Measurements from ENCODE around the gene PAM16.
"Not testable (repeated sequence)": the region's sequence is repeated elsewhere in the genome, so short reads cannot be mapped to it uniquely, and the experiment has no call there.

The PAM16 gene

DNA sequence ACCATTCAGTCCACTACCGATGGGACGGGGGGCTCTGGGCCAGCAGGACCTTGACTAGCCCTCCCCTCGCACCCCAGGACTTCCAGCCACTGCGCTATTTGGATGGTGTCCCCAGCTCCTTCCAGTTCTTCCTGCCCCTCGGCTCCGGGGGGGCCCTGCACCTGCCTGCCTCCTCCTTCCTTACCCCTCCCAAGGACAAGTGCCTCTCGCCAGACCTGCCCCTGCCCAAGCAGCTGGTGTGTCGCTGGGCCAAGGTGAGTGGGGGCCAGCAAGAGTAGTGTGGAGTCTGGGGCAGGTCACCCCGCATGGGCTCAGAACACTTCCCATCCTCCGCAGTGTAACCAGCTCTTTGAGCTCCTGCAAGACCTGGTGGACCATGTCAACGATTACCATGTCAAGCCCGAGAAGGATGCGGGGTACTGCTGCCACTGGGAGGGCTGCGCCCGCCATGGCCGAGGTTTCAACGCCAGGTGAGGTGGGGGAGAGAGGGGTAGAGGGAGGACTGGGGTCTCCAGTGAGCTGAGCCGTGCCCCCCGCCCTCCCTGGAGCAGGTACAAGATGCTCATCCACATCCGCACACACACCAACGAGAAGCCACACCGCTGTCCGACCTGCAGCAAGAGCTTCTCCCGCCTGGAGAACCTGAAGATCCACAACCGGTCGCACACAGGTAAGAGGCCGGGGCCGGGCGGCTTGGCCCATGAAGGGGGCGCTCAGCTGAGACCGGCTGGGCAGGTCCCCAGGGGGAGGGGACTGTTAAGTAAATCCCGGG lies 16.2 kb downstream of the PAM16 start:
- no peaks in the 10 kb centered on the region for H3K9me3 ChIP-seq (replicated peaks; ENCODE audit: low read length)
- no peak overlapping the region for H3K9ac ChIP-seq (ENCODE audit: low read depth, low read length)
- no peak overlapping the region for H3K4me3 ChIP-seq (ENCODE audit: low read length)
- H3K36me3 ChIP-seq (ENCODE audit: insufficient read depth, low read length): peaks cover 56% of the 10 kb centered on the region
- no peak overlapping the region for H3K4me2 ChIP-seq (ENCODE audit: low read length)
- no peaks in the 10 kb centered on the region for H3K4me1 ChIP-seq (ENCODE audit: control insufficient read depth, insufficient read depth, low read length)
- no peaks in the 10 kb centered on the region for H3K27me3 ChIP-seq (ENCODE audit: control insufficient read depth, insufficient read depth, low read length)

DNA sequence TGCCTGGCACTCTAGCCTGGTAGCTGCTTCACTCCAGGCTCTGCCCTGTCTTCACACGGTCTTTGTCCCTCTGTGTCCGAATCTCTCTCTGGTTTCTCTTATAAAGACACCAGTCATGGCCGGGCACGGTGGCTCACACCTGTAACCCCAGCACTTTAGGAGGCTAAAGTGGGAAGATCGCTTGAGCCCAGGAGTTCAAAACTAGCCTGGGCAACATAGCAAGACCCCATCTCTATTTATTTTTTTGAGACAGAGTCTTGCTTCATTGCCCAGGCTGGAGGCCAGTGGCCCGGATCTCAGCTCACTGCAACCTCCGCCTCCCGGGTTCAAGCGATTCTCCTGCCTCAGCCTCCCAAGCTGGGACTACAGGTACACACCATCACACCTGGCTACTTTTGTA lies 17.4 kb downstream of the PAM16 start:
- not testable (repeated sequence) for H3K4me2 ChIP-seq (ENCODE audit: low read length); H3K27me3 ChIP-seq (ENCODE audit: control insufficient read depth, insufficient read depth, low read length); H3K9me3 ChIP-seq (replicated peaks; ENCODE audit: low read length); H3K9ac ChIP-seq (ENCODE audit: low read depth, low read length); H3K4me3 ChIP-seq (ENCODE audit: low read length); H3K4me1 ChIP-seq (ENCODE audit: control insufficient read depth, insufficient read depth, low read length)
- H3K36me3 ChIP-seq (ENCODE audit: insufficient read depth, low read length): peaks cover 45% of the 10 kb centered on the region

DNA sequence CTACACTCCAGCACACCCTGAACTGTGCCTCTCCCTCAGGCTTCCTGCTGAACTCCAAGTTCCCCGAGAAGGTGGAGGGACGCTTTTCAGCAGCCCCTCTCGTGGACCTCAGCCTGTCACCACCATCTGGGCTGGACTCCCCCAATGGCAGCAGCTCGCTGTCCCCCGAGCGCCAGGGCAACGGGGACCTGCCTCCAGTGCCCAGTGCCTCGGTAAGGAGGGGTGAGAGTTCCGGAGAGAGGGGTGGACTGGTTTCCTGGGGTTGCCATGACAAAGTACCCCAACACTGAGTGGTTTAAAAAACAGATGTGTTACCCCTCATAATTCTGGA lies 17.8 kb downstream of the PAM16 start:
- Histone ChIP-seq H3K9me3 (replicated peaks; ENCODE audit: low read length) (no peaks in the 10 kb centered on the region), H3K36me3 (ENCODE audit: insufficient read depth, low read length) (peaks cover 40% of the 10 kb centered on the region), H3K9ac (ENCODE audit: low read depth, low read length) (no peak overlapping the region), H3K4me2 (ENCODE audit: low read length) (no peak overlapping the region), H3K4me3 (ENCODE audit: low read length) (no peak overlapping the region), H3K27me3 (ENCODE audit: control insufficient read depth, insufficient read depth, low read length) (no peaks in the 10 kb centered on the region), H3K4me1 (ENCODE audit: control insufficient read depth, insufficient read depth, low read length) (peaks cover 6% of the 10 kb centered on the region)

DNA sequence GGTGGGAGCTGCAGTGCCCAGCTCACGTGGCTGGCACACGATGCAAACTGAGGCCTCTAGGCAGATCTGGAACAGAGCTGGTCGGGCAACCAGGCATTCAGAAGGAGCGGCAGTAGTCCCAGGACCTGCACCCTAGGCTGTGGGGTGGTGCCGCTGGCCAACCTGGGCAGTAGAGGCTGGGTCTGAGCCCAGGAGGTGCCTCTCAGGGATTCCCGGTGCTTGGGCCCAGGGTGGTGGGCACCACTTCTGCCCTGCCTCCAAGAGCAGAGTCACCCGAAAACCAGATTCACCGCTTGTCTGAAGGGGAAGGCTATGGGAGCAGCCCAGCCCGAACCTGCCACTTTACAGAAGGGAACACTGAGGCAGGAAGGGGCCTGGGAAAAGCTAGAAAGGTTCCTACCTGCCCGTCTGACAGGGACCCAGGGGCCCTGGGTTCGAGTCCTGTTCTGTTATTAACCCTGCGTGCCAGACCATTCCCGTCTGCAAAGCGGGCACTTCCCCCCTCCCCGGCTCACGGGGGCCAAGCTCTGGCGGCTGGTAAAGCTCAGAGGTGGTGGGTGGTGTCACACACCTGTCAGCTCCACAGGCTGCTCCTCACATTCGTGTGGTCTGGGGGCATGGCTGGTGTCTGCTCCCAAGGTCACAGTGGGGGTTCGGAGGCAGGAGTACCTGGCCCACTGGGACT lies 18.4 kb downstream of the PAM16 start:
- H3K27me3 ChIP-seq (ENCODE audit: control insufficient read depth, insufficient read depth, low read length): no peaks in the 10 kb centered on the region
- H3K4me1 ChIP-seq (ENCODE audit: control insufficient read depth, insufficient read depth, low read length): peaks cover 11% of the 10 kb centered on the region
- H3K4me2 ChIP-seq (ENCODE audit: low read length): no peak overlapping the region
- no peaks in the 10 kb centered on the region for H3K9me3 ChIP-seq (replicated peaks; ENCODE audit: low read length)
- no peak overlapping the region for H3K4me3 ChIP-seq (ENCODE audit: low read length)
- no peak overlapping the region for H3K9ac ChIP-seq (ENCODE audit: low read depth, low read length)
- H3K36me3 ChIP-seq (ENCODE audit: insufficient read depth, low read length): peaks cover 36% of the 10 kb centered on the region

DNA sequence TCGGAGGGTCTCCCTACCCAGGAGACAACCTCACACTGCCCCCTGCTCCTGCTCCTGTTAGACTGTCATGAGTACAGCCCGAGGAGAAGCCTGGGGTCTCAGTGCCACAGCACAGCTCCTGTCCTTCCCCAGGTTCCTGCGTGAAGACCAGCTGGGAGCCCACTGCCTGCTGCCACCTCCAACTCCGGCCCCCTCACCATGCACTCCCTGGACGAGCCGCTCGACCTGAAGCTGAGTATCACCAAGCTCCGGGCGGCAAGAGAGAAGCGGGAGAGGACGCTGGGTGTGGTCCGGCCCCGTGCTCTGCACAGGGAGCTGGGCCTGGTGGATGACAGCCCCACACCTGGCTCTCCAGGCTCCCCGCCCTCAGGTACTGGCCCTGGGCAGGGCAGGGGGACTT lies 19.0 kb downstream of the PAM16 start:
- H3K4me1 ChIP-seq (ENCODE audit: control insufficient read depth, insufficient read depth, low read length): peaks cover 15% of the 10 kb centered on the region
- H3K9ac ChIP-seq (ENCODE audit: low read depth, low read length): no peak overlapping the region
- no peaks in the 10 kb centered on the region for H3K27me3 ChIP-seq (ENCODE audit: control insufficient read depth, insufficient read depth, low read length)
- no peak overlapping the region for H3K4me3 ChIP-seq (ENCODE audit: low read length)
- no peak overlapping the region for H3K4me2 ChIP-seq (ENCODE audit: low read length)
- H3K36me3 ChIP-seq (ENCODE audit: insufficient read depth, low read length): peaks cover 30% of the 10 kb centered on the region
- H3K9me3 ChIP-seq (replicated peaks; ENCODE audit: low read length): no peaks in the 10 kb centered on the region

DNA sequence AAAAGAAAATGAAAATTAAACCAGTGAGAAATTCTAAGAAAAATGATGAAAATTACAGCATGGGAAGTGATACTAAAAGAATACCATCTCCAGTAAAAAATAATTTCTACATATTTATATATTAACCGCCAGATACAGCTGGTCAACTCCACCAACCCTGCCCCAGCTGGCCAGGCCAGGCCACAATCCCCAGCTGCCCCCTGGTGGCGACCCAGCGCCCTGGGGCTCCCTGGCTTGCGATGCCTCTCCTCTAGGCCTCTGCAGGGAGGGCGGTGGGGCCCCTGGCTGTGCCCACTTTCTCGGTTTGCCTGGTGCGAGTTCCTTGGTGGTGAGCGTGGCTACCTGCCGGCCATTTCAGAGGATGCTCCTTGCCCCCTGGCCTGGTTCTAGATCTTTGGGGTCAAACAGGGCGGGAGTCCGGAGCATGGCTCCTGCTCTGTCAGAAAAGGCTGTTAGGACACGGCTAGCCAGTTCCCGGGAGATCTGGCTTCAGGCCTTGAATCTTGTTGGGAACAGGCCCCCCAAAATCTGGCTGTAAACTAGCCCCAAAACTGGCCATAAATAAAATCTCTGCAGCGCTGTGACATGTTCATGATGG lies 20.7 kb downstream of the PAM16 start:
- Histone ChIP-seq H3K9me3 (replicated peaks; ENCODE audit: low read length) (no peaks in the 10 kb centered on the region), H3K36me3 (ENCODE audit: insufficient read depth, low read length) (peaks cover 22% of the 10 kb centered on the region), H3K27me3 (ENCODE audit: control insufficient read depth, insufficient read depth, low read length) (no peaks in the 10 kb centered on the region), H3K4me1 (ENCODE audit: control insufficient read depth, insufficient read depth, low read length) (peaks cover 18% of the 10 kb centered on the region), H3K4me2 (ENCODE audit: low read length) (no peak overlapping the region), H3K9ac (ENCODE audit: low read depth, low read length) (no peak overlapping the region), H3K4me3 (ENCODE audit: low read length) (no peak overlapping the region)

DNA sequence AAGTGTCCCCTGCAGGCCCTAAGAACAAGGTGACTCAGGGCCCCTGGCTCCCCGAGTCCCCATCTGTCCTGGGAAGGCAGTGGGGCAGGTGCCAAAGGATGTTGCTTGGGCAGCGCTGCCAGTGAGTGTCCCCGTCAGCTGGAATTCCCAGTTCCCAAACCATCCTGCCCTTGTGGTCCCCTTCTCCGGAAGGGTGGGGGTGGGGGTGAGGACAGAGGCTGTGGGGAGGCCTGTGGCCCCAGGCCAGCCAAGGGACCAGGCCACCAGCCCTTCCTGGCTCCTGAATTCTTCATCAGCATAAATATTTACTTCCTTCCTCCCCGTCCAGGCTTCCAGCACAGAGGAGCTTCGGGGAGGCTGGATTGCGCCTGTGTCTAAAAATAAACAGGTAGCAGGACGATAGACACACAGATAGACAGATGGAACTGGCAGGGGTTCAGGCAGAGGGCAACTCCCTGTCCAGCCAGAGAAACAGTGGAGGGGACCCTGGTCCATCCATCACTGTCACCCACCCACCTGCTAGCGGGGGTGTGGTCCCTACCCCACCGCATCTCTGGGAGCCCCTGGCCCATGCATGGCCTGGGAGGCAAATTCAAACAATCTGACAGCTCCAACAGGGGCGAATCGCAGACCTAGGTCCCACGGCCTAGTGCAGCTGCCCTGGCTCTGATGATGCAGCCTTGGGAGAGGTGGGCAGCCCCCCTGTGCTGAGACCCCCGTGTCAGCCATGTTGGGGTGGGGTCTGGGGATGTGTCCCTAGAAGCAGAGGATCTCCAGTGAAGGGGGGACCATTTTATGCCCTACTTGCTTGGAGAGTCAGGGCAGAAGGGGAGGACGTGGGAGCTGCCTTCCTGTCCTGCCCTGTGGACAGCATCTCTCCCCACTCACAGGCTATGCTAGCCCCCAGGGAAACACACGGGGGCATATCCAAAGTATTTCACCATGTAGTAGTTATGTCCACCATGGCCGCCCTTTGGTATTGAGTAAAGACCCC lies 22.0 kb downstream of the PAM16 start:
- H3K9ac ChIP-seq (ENCODE audit: low read depth, low read length): peak overlapping the region; percentile 49
- no peak overlapping the region for H3K4me3 ChIP-seq (ENCODE audit: low read length)
- H3K9me3 ChIP-seq (replicated peaks; ENCODE audit: low read length): no peaks in the 10 kb centered on the region
- peaks cover 13% of the 10 kb centered on the region for H3K36me3 ChIP-seq (ENCODE audit: insufficient read depth, low read length)
- H3K4me2 ChIP-seq (ENCODE audit: low read length): peak overlapping the region; percentile 93
- H3K4me1 ChIP-seq (ENCODE audit: control insufficient read depth, insufficient read depth, low read length): peaks cover 26% of the 10 kb centered on the region
- H3K27me3 ChIP-seq (ENCODE audit: control insufficient read depth, insufficient read depth, low read length): no peaks in the 10 kb centered on the region

DNA sequence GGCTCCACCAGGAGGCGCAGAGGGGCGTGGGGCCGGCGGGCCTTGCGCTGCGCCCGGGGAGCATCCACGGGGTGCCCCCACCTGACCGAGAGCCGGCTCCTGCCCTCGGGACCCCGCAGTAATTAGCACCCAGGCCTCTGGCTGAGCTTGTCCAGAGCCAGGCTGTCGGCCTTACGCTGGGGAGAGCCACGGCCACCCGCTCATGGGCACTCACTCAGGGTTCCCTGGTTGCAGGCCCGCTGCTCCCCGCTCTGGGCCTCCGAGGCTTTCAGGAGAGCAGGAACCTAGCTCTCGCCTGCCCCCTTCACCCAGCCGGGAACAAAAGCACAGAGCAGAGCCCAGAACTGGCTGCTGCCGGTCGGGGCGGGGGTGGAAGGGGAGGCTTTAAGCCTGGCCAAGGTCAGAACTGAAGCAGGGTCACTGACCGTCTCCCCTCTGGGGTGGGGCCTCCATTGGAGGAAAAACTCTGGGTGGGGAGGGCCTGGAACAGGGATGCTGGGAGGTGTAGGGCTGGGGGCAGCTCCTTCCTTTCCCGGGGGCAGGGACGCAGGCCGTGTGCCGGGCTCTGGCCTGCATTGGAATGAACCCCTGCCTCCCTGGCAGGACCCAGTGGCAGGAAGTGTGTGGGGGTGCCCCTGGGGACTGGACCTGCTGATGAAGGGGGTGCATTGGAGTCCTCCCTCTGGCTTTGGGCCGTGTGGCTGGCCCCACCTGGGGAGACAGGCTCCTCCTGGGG lies 22.9 kb downstream of the PAM16 start:
- Histone ChIP-seq H3K9ac (ENCODE audit: low read depth, low read length) (peak overlapping the region; percentile 49), H3K4me1 (ENCODE audit: control insufficient read depth, insufficient read depth, low read length) (peaks cover 34% of the 10 kb centered on the region), H3K9me3 (replicated peaks; ENCODE audit: low read length) (no peaks in the 10 kb centered on the region)

DNA sequence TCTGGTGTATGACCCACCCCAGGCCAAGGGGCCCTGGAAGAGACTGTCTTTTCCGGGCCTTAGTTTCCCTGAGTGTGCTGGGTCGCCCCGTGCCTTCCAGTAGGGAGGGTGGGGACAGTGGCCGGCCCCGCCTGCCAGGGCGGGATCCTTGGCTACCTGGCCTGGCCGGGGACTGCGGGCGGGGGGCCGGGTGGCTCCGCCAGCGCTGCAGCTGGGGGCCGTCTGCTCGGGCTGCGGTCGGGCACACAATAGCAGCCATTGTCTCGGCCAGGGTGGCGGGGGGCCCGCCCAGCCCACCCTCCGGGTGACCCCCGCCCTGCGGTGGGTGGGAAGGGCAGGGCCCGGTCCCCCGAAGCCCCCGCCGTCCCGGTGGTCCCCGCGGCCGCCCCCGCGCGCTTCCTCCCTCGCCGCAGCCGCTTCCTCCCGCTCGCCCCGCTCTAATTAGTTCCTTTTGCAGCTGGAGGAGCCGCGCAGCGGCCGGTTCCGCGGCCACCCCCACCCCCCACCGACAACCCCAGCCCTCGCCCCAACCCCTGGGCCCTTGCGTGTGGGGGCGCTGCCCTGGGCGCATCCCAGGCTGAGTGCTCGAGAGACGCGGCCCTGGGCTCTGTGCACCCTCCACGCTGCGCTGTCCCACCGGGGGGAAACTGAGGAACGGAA lies 23.6 kb downstream of the PAM16 start:
- Histone ChIP-seq H3K4me1 (ENCODE audit: control insufficient read depth, insufficient read depth, low read length) (peaks cover 34% of the 10 kb centered on the region), H3K4me2 (ENCODE audit: low read length) (peak overlapping the region; percentile 93), H3K27me3 (ENCODE audit: control insufficient read depth, insufficient read depth, low read length) (no peaks in the 10 kb centered on the region), H3K9ac (ENCODE audit: low read depth, low read length) (peak overlapping the region; percentile 49), H3K9me3 (replicated peaks; ENCODE audit: low read length) (no peaks in the 10 kb centered on the region), H3K36me3 (ENCODE audit: insufficient read depth, low read length) (peaks cover 4% of the 10 kb centered on the region), H3K4me3 (ENCODE audit: low read length) (peak overlapping the region; percentile 68)

More for the DNA sequence above, 22.9 kb downstream of the PAM16 start:
- Histone ChIP-seq H3K4me2 (ENCODE audit: low read length) (peak overlapping the region; percentile 93), H3K27me3 (ENCODE audit: control insufficient read depth, insufficient read depth, low read length) (no peaks in the 10 kb centered on the region), H3K36me3 (ENCODE audit: insufficient read depth, low read length) (peaks cover 8% of the 10 kb centered on the region), H3K4me3 (ENCODE audit: low read length) (peak overlapping the region; percentile 68)

DNA sequence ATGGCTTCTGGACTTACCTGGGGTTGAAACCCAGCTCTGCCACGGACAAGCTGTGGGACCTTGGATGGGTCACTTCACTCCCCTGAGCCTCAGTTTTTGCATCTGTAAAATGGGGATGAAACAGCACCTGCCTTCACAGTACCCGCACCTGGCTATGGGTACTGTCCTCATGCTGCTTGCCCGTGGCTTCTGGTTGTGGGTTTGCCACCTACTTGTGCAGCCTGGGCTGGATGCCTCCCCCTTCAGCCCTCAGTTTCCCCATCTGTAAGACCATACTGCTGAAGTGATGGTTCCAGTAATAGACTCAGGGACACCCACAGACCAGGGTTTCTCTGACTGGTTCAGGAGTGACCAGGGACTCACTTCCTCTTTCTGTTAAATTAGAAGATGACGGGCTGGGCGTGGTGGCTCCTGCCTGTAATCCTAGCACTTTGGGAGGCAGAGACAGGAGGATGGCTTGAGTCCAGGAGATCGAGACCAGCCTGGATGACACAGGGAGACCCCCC lies 25.8 kb downstream of the PAM16 start:
- no peak overlapping the region for H3K4me2 ChIP-seq (ENCODE audit: low read length)
- peaks cover 37% of the 10 kb centered on the region for H3K4me1 ChIP-seq (ENCODE audit: control insufficient read depth, insufficient read depth, low read length)
- H3K27me3 ChIP-seq (ENCODE audit: control insufficient read depth, insufficient read depth, low read length): no peaks in the 10 kb centered on the region
- no peak overlapping the region for H3K9ac ChIP-seq (ENCODE audit: low read depth, low read length)
- H3K4me3 ChIP-seq (ENCODE audit: low read length): no peak overlapping the region
- no peaks in the 10 kb centered on the region for H3K36me3 ChIP-seq (ENCODE audit: insufficient read depth, low read length)
- no peaks in the 10 kb centered on the region for H3K9me3 ChIP-seq (replicated peaks; ENCODE audit: low read length)

Data from skeletal muscle satellite cell (primary cell).